ENCODE measurements around the gene SESN3.

SESN3 gene

GRCh38 chr11:95152876-95153856, 77.8 kb downstream of the SESN3 start:
- peaks cover 41% of the 10 kb centered on the region for H3K4me1 Mint-ChIP-seq
- peaks cover 9% of the 10 kb centered on the region for H3K36me3 Mint-ChIP-seq (ENCODE audit: insufficient read depth)
- H3K27ac Mint-ChIP-seq (ENCODE audit: low read depth), result peak overlapping the region; percentile 95
- no peaks in the 10 kb centered on the region for H3K27me3 Mint-ChIP-seq
- H3K4me3 Mint-ChIP-seq, result peak overlapping the region; percentile 75
- no peaks in the 10 kb centered on the region for H3K9me3 Mint-ChIP-seq
- DNase-seq (ENCODE audit: low spot score in 2 of 2) (no peak), ATAC-seq (replicated peaks; ENCODE audit: extremely low read depth, poor library complexity, severe bottlenecking) (no peak)

- H3K27ac Mint-ChIP-seq (ENCODE audit: low read depth), result peak overlapping the region; percentile 95
- peaks cover 9% of the 10 kb centered on the region for H3K36me3 Mint-ChIP-seq (ENCODE audit: insufficient read depth)
- ATAC-seq (replicated peaks; ENCODE audit: extremely low read depth, poor library complexity, severe bottlenecking) (peak; percentile 93), DNase-seq (ENCODE audit: low spot score in 2 of 2) (peak; percentile 82 to 87)
- peak overlapping the region; percentile 75 for H3K4me3 Mint-ChIP-seq
- H3K27me3 Mint-ChIP-seq, result peaks cover 15% of the 10 kb centered on the region
- no peaks in the 10 kb centered on the region for H3K9me3 Mint-ChIP-seq
- peaks cover 34% of the 10 kb centered on the region for H3K4me1 Mint-ChIP-seq
These were observed 79.9 kb downstream of the SESN3 start for GRCh38 chr11:95150956-95151684.

DNA sequence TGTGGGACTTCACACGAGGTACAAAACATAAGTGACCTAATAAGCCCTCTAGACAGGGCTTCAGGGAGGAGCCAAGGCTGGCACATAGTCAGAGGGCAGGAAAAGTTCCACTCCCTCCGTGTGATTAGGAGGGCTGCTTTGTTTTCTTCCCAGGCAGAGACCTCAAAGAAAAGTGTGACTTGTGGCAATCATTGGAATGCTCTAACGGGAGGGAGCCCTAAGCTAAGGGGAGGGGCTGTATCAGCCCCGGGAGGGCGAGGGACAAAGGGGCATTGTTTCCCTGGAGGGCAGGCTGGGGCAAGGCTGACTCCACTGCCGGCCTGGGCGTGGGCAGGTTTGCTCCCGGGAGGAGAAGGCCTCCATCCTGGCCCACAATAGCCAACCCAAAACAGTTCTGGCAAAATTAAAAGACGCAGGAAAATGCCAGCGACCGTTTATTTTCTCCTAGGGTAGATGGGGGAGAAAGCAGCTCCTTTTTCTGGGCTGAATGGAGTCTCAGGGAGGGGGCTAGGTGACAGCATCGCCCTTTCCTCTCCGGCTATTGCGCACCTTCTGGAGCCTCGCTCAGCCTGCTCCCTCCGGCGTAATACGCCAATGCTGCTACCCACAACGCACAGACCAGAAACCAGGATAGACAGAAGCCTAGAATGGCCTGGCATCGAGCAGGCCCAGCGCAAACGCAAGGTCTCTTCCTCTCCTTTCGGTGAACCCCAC, 81.2 kb downstream of the SESN3 start:
- ATAC-seq (replicated peaks; ENCODE audit: extremely low read depth, poor library complexity, severe bottlenecking), result no peak
- H3K4me3 Mint-ChIP-seq, result peak overlapping the region; percentile 75
- peaks cover 34% of the 10 kb centered on the region for H3K4me1 Mint-ChIP-seq
- no peak for DNase-seq (ENCODE audit: low spot score in 2 of 2)
- H3K27me3 Mint-ChIP-seq, result peaks cover 29% of the 10 kb centered on the region
- no peaks in the 10 kb centered on the region for H3K9me3 Mint-ChIP-seq
- H3K36me3 Mint-ChIP-seq (ENCODE audit: insufficient read depth), result peaks cover 8% of the 10 kb centered on the region
- no peak overlapping the region for H3K27ac Mint-ChIP-seq (ENCODE audit: low read depth)

GRCh38 chr11:95148938-95149337, 82.1 kb downstream of the SESN3 start:
- peaks cover 25% of the 10 kb centered on the region for H3K4me1 Mint-ChIP-seq
- H3K9me3 Mint-ChIP-seq, result no peaks in the 10 kb centered on the region
- no peak overlapping the region for H3K27ac Mint-ChIP-seq (ENCODE audit: low read depth)
- H3K27me3 Mint-ChIP-seq, result peaks cover 37% of the 10 kb centered on the region
- DNase-seq (ENCODE audit: low spot score in 2 of 2) (no peak), ATAC-seq (replicated peaks; ENCODE audit: extremely low read depth, poor library complexity, severe bottlenecking) (no peak)
- peak overlapping the region; percentile 43 for H3K4me3 Mint-ChIP-seq
- H3K36me3 Mint-ChIP-seq (ENCODE audit: insufficient read depth), result peaks cover 8% of the 10 kb centered on the region

DNA sequence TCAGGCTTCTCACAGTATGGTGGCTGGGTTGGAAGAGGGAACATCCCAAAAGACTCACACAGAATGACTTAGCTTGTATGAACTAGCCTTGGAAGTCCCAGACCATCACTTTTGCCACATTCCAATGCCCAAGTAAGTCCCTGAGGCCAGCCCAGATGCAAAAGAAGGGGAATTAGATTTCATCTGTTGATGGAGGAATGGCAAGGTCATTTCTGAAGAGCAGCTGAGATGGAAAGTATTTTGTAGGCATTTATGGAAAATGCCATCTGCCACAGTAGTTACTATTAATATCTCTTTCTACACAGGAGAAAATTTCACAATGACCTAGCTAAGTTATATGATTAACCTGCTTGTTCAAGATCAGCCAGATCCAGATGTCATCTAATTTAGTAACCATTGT, 82.6 kb downstream of the SESN3 start:
- DNase-seq (ENCODE audit: low spot score in 2 of 2) (no peak), ATAC-seq (replicated peaks; ENCODE audit: extremely low read depth, poor library complexity, severe bottlenecking) (no peak)
- no peaks in the 10 kb centered on the region for H3K9me3 Mint-ChIP-seq
- H3K4me1 Mint-ChIP-seq, result peaks cover 20% of the 10 kb centered on the region
- H3K27ac Mint-ChIP-seq (ENCODE audit: low read depth), result no peak overlapping the region
- peaks cover 43% of the 10 kb centered on the region for H3K27me3 Mint-ChIP-seq
- H3K36me3 Mint-ChIP-seq (ENCODE audit: insufficient read depth), result peaks cover 5% of the 10 kb centered on the region
- no peak overlapping the region for H3K4me3 Mint-ChIP-seq

DNA sequence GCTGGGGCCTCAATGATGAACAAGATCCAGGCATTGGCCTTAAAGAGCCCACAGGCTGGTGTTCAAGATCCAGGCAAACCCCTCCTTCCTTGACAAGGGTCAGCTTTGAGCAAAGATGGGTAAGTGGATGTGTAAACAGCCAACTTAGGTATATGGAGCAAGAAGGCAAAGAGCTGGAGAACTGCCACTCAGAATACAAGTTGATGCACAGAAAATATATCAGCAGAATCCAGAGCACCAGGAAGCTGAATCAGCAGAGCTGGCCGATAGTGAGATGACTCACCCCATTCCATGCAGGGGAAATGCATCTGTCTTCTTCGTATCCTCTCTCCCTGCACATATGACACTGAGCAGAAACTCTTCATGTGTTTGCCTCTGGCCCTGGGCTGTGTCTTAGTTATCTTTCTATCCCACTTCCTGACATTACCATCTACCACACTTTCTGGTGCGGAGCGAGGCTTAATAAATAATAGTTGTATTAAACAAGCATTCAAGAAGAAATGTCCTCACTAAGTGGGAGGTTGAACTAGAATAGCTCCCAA, 83.6 kb downstream of the SESN3 start:
- Mint-ChIP-seq H3K27me3 (peaks cover 52% of the 10 kb centered on the region), H3K9me3 (no peaks in the 10 kb centered on the region), H3K4me1 (peaks cover 10% of the 10 kb centered on the region), H3K36me3 (ENCODE audit: insufficient read depth) (peaks cover 4% of the 10 kb centered on the region), H3K27ac (ENCODE audit: low read depth) (no peak overlapping the region), H3K4me3 (no peak overlapping the region)
- DNase-seq (ENCODE audit: low spot score in 2 of 2) (no peak), ATAC-seq (replicated peaks; ENCODE audit: extremely low read depth, poor library complexity, severe bottlenecking) (no peak)

GRCh38 chr11:95145430-95146060, 85.5 kb downstream of the SESN3 start:
- ATAC-seq (replicated peaks; ENCODE audit: extremely low read depth, poor library complexity, severe bottlenecking), result no peak
- H3K36me3 Mint-ChIP-seq (ENCODE audit: insufficient read depth), result no peaks in the 10 kb centered on the region
- DNase-seq (ENCODE audit: low spot score in 2 of 2), result no peak
- no peak overlapping the region for H3K4me3 Mint-ChIP-seq
- H3K27ac Mint-ChIP-seq (ENCODE audit: low read depth), result no peak overlapping the region
- H3K27me3 Mint-ChIP-seq, result peaks cover 59% of the 10 kb centered on the region
- H3K9me3 Mint-ChIP-seq, result no peaks in the 10 kb centered on the region
- no peaks in the 10 kb centered on the region for H3K4me1 Mint-ChIP-seq

- no peaks in the 10 kb centered on the region for H3K4me1 Mint-ChIP-seq
- H3K27ac Mint-ChIP-seq (ENCODE audit: low read depth), result no peak overlapping the region
- peaks cover 59% of the 10 kb centered on the region for H3K27me3 Mint-ChIP-seq
- DNase-seq (ENCODE audit: low spot score in 2 of 2) (no peak), ATAC-seq (replicated peaks; ENCODE audit: extremely low read depth, poor library complexity, severe bottlenecking) (no peak)
- H3K36me3 Mint-ChIP-seq (ENCODE audit: insufficient read depth), result no peaks in the 10 kb centered on the region
- H3K9me3 Mint-ChIP-seq, result no peaks in the 10 kb centered on the region
- no peak overlapping the region for H3K4me3 Mint-ChIP-seq
These were observed 86.4 kb downstream of the SESN3 start for GRCh38 chr11:95144313-95145235.

DNA sequence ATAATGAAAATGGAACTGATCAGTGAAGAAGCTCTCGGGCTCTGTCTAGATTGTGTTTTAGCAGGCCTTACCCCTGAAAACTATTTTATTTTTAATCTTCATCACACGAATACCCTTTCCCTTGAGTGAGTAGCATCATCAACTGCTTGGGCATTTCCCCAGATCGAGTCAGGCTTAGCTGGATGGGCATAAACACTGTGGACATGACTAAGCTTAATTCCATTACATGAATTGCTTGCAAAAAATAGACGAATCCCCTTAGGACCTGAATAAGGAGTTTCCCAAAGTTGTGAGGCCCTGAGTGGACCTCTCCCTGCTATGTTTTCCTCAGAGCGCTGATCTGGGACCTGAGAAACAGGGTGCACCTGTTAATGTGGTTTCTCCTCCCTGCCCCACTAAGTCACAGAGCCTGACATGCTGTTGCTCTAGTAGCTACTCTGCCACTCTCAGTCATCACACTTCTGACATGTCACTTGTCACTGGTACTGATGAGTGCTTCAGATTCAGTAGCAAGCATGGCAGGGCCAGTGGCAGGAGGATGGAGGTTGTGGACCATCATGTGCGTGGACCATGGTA, 87.8 kb downstream of the SESN3 start:
- Mint-ChIP-seq H3K27ac (ENCODE audit: low read depth) (no peak overlapping the region), H3K4me3 (no peak overlapping the region), H3K9me3 (no peaks in the 10 kb centered on the region), H3K27me3 (peaks cover 59% of the 10 kb centered on the region), H3K4me1 (no peaks in the 10 kb centered on the region), H3K36me3 (ENCODE audit: insufficient read depth) (no peaks in the 10 kb centered on the region)
- no peak for ATAC-seq (replicated peaks; ENCODE audit: extremely low read depth, poor library complexity, severe bottlenecking)
- DNase-seq (ENCODE audit: low spot score in 2 of 2), result no peak

GRCh38 chr11:95142431-95142830, 88.6 kb downstream of the SESN3 start:
- no peaks in the 10 kb centered on the region for H3K36me3 Mint-ChIP-seq (ENCODE audit: insufficient read depth)
- H3K9me3 Mint-ChIP-seq, result no peaks in the 10 kb centered on the region
- no peak overlapping the region for H3K27ac Mint-ChIP-seq (ENCODE audit: low read depth)
- no peak for ATAC-seq (replicated peaks; ENCODE audit: extremely low read depth, poor library complexity, severe bottlenecking)
- H3K4me1 Mint-ChIP-seq, result no peaks in the 10 kb centered on the region
- H3K4me3 Mint-ChIP-seq, result no peak overlapping the region
- H3K27me3 Mint-ChIP-seq, result peaks cover 57% of the 10 kb centered on the region
- DNase-seq (ENCODE audit: low spot score in 2 of 2), result no peak

- Mint-ChIP-seq H3K4me3 (no peak overlapping the region), H3K27me3 (peaks cover 38% of the 10 kb centered on the region), H3K36me3 (ENCODE audit: insufficient read depth) (no peaks in the 10 kb centered on the region), H3K4me1 (no peaks in the 10 kb centered on the region), H3K9me3 (no peaks in the 10 kb centered on the region), H3K27ac (ENCODE audit: low read depth) (no peak overlapping the region)
- ATAC-seq (replicated peaks; ENCODE audit: extremely low read depth, poor library complexity, severe bottlenecking) (no peak), DNase-seq (ENCODE audit: low spot score in 2 of 2) (no peak)
These were observed 90.5 kb downstream of the SESN3 start for GRCh38 chr11:95140397-95141033.
